ENCODE measurements around the gene SLC16A6.
"Not testable (repeated sequence)": the region's sequence is repeated elsewhere in the genome, so short reads cannot be mapped to it uniquely, and the experiment has no call there.

Gene SLC16A6, protein sequence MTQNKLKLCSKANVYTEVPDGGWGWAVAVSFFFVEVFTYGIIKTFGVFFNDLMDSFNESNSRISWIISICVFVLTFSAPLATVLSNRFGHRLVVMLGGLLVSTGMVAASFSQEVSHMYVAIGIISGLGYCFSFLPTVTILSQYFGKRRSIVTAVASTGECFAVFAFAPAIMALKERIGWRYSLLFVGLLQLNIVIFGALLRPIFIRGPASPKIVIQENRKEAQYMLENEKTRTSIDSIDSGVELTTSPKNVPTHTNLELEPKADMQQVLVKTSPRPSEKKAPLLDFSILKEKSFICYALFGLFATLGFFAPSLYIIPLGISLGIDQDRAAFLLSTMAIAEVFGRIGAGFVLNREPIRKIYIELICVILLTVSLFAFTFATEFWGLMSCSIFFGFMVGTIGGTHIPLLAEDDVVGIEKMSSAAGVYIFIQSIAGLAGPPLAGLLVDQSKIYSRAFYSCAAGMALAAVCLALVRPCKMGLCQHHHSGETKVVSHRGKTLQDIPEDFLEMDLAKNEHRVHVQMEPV

DNA sequence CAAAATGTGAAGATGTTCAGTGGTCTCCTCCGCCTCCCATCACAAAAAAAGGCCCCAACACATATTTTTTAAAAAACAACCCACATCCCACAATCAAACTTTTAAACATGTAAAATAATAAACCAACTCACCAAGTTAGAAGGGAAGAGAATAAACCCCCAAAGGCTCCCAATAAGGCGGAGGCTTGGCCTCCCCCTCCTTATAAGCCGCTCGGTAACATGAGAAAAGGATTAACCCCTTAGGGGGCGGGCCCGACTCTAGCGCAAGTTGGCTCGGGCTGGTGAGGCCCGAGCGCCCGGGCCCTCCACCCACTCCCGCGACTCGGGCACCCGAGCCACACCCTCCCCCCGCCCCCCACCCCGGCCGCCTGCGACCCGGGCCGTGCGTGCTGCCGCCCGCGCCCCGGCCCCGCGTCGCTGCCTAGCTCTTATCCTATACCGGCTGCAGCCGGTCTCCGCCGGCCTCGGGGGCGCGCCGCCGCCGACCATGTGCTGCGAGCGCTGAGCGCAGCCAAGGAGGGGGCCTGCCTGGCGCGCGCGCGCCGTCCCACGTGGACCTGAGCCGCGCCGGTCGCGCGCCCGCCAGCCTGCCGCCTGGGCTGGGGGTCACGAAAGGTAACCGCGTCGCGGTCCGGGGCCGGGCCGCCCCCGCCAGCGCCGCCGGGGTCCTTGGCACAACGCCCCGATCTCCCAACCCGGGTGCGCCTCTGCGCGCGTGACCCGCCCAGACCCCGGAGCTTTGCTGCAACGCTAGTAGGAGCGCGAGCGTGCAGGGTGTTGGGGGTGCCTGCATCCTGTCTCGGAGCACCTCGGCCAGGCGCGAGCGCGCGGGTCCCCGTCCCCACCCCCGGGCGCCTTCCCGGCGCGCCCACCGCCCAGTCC, at the start of gene SLC16A6, which contains the start of gene ARSG:
TSS of gene SLC16A6 (minus strand) at position 173 of the 881 bp plus-strand sequence. CDS start 12,807 bp downstream, outside the sequence.
TSS of gene ARSG (plus strand) at position 541 of the 881 bp plus-strand sequence. CDS start 15,999 bp downstream, outside the sequence.
- peak; percentile 78 for DNase-seq

DNA sequence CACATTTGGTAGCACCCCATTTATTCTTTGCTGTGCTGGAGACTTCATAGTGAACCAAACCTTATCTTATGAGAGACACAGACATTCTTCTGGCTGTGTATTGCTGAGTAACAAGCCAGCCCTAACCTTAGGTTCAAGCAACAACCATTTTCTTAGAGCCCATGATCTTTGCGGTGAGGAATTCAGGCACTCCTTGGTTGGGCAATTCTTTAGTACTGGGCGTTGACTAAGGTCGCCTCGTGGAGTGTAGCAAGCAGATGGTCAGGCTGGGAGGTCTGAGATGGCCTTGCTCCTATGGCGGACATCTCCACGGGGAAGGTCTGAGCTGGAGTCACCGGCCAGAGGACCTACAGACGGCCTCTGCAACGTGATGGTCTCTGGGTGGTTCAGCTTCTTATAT, 43.5 kb upstream of the SLC16A6 start:
- DNase-seq, result no peak

DNA sequence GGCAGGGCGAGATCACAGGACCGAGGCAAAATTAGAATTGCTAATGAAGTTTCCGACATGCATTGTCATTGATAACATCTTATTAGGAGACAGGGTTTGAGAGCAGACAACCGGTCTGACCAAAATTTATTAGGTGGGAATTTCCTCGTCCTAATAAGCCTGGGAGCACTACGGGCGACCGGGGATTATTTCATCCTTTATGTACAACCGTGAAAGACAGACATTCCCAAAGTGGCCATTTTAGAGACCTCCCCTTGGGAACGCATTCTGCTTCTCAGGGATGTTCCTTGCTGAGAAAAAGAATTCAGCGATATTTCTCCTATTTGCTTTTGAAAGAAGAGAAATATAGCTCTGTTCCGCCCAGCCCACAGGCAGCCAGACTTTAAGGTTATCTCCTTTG, 41.0 kb upstream of the SLC16A6 start:
- not testable (repeated sequence) for DNase-seq

DNA sequence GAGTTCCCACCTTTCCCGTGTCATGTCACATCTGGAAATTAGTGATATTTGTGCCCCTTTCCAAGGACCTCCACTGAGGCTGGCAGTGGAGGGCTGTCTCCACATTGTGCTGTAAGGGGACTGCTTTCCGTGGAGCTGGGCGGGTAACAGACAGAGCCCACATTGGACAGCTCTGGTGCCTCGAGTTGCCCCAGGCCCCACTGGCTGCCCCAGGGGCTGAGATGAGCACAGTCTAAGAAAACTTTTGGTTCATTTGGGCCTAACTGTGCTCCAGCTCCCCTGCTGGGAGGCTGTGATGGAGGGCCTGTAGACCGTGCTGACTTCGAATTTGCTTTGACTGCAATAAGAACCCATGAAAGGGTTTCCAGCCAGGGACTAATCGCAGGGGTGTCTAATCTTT, 38.4 kb upstream of the SLC16A6 start:
- no peak for DNase-seq

DNA sequence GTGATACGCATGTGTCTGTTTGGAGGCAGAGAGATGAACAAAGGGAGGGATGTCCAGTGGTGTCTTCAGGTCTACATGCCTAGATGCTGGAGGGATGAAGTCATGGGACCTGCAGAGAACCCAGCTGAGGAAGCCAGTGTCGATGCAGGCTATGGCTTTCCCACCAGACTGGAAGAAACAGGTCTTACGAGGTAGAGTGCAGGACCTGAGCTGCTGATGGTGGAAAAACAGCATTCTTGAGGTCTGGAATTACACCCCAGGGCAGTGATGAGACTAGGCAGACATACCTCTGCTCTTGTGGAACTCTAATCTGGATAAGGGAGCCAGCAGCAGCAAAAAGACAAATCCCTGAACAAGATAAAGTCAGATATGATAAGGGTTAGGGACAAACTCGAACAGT, 37.7 kb upstream of the SLC16A6 start:
- no peak for DNase-seq

DNA sequence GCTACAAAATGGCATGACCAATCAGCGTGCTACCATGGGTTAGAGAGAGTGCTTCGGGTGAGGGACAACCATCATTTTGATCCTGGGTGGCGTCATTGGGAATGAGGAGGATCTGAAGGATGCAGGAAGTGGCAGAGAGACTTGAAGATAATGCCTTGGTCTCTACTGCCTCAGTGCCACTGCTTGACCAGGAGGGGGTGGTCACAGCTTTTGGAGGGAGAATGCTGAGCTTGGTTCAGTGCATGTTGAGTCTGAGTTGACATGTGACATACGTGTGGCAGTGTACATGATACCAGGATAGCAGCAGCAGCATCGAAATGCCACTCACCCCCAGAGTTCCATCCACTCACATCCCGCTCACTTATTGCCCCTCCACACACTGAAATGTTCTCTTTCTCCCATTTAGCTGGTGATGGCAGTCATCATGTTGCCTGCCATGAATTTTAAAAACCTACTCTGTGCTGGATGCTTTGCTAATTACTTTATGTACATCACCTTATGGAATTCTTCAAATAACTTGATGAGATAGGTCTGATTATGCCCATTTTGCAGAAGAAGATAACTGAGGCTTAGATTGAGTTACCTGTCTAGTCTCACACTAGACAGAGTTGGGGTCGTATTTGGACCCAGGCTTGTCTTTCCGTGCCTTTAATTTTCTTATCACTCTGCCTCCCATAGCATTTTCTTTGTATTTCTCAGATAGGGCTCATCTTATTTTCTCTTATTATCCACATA, 37.1 kb upstream of the SLC16A6 start:
- no peak for DNase-seq

DNA sequence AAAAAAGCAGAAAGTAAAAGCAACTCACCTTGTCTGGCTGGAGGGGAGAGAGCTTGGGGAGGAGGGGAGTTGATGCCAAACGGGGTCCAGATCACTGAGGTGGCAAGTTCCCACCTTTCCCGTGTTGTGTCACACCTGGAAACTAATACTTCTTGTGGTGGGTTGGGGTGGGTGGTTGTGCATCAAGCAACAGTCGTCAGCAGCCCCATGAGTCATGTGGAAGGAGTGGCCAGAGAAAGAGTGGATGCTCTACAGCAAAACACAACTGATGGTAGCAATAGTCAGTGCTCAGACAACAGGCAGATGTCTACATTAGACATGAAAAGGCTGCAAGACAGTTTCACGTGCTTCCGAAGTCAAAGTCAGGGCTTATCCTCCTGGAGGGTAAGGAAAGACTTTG, 35.8 kb upstream of the SLC16A6 start:
- no peak for DNase-seq

DNA sequence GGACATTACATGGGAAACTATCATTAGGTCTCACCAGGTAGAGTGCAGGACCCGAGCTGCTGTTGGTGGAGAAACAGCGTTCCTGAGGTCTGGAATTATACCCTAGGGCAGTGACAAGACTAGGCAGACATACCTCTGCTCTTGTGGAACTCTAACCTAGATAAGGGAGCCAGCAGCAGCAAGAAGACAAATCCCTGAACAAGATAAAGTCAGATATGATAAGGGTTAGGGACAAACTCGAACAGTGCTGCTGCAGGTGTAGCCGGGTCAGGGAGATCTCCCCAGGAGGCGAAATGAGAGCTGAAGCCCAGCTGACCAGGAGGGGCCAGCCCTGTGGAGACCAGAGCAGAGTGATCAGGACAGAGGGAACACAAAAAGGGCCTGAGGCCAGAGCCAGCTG, 35.0 kb upstream of the SLC16A6 start:
- DNase-seq, result no peak

DNA sequence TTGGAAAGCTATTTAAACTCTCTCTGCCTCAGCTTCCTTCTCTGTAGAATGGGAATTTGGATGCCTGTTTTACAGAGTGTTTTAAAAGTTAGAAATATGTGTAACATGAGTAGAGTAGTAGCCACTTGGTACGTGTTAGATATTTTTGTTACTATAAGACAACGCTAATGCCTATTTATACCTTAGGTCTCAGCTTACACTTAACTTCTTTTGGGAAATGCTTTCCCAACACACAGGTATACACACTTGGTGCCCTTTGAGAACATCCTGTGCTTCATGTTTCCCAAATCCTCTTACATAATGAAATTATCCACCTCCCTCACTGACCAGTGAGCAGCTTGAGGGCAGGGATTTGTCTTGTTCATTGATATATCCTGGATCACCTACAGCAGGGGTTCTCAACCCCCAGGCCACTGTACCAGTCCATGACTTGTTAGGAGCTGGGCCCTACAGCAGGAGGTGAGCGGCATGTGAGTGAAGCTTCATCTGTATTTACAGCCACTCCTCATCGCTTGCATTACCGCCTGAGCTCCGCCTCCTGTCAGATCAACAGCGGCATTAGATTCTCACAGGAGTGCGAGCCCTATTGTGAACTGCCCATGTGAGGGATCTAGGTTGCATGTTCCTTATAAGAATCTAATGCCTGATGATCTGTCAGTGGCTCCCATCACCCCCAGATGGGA, 33.9 kb upstream of the SLC16A6 start:
- DNase-seq, result no peak

DNA sequence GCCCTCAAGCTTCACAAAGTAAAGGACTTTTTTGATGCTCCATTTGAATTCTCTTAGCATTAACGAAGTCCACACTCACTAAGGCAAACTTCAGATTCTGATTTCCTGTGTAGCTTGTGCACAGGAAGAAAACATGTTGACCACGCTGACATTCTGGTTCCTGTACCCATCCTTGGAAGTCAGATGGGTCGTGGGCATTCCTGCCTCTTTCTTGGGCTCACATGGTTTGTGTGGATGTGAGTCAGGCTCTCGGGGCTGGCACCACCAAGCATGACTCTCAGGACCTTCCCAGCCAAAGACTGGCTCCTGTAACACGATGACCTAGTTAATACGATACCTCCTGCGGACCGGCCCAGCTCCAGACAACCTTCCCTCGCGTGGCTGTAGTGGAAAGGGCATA, 33.2 kb upstream of the SLC16A6 start:
- DNase-seq, result no peak

DNA sequence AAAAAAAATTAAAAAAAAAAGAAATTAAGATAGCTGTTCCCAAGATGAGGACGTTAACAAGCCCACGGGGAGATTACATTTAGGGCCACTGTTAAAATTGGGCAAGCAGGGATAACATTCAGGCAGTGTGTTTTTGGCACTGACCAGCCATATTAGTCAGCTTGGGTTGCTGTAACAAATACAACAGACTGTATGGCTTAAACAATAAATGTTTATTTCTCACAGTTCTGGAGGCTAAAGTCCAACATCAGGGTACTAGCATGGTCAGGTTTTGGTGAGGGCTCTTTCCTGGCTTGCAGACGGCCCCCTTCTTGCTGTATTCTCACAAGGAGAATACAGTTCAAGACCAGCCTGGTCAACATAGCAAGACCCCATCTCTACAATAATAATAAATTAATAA, 31.7 kb upstream of the SLC16A6 start:
- no peak for DNase-seq

DNA sequence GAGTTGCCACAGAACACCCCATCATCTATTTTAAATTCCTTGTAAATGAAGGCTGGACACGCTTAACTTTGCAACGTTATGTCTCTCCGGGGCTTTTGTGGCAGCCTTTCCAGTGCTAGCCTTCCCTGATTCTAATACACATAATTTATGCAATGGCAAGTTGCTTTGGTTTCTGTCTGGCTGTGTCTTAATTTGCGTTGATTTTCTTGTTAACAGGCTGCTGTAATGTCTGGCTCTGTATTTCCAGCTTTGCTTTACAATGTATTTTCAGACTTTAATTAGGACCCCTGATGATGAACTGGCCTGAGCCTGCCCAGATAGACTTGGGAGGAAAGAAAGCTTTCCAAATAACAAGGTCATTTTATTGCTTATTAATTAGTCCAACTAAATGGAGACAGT, 30.6 kb upstream of the SLC16A6 start:
- no peak for DNase-seq

DNA sequence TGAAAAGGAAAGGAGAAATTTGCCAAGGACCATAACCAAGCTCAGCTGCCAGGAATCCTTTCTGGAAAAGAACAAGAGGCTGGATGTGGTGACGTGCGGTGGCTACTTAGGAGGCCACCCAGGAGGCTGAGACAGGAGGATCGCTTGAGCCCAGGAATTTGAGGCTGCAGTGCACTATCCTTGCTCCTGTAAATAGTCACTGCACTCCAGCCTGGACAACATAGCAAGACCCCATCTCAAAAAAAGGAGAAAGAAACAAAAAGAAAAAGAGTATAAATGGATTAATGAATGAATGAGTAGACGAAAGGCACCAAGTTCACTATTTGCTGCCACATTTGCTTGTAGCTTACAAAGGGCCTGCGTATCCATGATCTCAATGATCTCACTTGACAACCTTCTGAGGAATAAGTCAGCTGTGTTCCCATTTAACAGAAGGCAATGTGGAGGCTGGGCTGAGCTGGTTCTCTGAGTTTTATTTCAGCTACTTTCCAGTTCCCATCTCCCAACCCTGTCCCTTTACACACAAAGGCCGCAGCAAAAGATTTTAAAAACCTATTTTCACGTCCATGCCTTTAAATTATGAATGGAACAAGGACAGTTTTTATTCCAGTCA, 30.1 kb upstream of the SLC16A6 start:
- DNase-seq, result no peak

DNA sequence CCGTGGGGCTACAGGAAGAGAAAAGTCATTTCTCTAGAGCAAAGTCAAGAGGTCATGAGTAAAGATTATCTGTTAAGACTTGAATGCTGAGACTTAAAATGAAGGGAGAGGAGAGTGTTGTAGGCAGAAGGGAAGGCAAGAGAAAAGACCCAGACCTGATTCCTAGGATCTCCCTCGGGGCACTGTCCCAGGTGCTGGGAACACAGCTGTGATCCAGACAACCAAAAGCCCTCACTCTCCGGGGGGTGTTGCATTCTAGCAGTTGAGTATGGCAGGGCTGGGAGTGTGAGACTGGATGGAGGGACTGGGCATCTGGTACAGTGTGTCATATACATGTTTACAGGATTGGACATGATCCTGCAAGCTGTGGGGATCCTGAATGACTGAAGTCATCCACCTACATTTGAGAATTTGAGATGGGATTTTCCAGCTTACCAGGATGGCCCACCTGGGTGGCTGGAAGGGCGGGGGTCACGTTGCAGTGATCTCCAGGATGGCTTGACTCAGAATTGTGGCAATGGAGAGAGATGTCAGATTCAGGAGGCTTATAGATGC, 29.5 kb upstream of the SLC16A6 start:
- no peak for DNase-seq

DNA sequence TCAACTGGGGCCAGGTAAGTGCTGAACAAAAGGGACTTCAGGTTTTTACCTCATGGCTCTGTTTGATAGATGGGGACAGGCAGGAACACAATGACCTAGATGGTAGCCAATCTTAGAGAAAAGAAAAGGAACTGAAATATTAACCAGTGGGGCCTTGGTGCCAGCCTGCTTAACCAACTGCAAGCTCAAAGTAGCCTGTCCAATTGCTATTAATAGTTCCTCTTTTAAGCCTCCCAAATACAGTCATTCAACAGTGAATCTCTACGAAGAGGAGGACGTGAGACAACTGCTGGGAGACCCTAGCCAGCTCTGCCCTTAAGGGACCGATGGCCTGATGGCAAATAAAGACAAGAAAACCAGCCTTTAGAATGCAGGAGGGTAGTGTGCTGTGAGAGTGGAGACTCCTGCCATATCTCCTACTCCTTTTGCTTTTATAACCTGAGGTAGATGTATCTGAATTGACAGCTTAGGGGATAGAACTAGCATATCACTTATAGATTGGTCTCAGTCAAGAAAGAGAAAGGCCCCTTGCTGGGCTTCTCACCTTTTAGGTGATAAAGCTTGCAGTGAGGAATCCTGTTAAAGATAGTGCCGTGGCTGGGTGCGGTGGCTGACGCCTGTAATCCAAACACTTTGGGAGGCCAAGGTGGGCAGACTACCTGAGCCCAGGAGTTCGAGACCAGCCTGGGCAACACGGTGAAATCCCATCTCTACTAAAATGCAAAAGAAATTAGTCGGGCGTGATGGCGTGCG, 28.7 kb upstream of the SLC16A6 start:
- no peak for DNase-seq

DNA sequence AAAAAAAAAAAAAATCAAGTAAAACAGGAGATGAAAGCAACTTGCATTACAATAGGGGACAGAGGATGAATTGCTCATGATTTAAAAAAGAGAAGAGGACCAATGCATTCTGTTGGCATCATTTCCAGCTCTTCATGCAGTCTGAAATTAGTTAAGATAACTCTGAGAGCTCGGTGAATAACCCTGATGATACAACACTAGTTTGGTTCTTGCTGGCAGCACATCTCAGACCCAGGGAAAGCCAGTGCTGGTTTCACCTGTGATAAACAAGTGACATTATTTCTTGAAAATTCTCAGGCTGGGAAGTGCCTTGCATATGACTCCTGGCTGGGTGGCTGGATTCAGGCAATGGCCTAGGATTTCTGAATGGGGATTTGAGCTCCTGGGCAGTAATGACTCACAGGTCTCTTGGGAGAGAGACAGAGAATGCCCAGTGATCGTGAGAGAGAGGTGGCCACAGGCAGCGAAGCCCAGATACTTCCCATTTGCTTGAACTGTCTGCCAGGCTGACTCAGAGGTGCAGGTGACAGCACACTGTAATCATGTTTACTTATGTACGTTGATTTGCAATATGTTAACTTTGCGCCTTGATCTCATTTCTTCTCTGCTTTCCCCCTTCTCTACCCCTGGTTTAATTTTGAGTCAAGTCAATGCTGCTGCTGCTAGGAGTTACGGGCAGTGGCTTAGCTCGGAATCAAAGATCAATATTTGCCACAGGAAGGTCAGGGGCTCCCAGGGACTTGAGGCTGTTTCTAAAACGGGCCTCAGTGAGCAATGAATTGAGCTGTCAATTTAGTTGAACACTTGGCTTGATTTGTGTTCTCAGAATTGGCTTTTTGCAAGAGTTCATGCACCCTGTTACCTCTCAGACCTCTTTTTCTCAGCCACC, 27.4 kb upstream of the SLC16A6 start:
- no peak for DNase-seq

DNA sequence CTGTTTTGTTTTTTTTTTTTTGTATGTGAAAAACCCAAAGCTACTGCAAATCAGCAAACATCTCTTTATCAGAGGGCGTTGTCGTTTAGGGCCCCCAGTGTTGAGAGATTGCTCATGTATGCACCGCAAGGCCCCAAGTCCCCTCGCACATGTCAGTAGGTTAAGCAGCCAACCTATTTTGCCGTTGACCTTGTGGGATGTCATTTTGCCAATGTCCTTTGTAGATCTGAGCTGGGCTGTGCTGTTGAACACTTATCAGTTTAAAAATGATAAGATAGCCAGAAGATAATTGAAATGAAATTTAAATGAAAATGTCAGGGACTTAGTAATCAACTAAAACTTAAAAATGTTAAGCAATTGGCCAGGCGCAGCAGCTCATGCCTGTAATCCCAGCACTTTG, 26.5 kb upstream of the SLC16A6 start:
- no peak for DNase-seq

DNA sequence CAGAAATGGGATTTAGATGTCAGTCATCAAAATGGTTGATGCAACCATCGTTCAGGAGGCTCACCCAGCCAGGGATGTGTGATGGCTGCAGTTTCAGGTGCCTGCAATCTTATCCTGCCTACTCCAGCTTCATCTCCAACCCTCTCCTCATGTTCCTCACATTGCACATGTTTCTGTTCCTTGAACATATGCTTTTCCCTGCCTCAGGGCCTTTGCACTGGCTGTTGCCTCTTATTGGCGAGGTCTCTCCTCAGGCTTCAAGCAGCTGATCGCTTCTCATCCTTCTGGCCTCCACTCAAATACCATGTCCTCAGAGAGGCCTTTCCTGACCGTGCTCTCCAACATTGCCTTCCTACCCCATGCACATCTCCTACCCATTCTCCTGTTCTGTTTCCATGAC, 25.0 kb upstream of the SLC16A6 start:
- no peak for DNase-seq

DNA sequence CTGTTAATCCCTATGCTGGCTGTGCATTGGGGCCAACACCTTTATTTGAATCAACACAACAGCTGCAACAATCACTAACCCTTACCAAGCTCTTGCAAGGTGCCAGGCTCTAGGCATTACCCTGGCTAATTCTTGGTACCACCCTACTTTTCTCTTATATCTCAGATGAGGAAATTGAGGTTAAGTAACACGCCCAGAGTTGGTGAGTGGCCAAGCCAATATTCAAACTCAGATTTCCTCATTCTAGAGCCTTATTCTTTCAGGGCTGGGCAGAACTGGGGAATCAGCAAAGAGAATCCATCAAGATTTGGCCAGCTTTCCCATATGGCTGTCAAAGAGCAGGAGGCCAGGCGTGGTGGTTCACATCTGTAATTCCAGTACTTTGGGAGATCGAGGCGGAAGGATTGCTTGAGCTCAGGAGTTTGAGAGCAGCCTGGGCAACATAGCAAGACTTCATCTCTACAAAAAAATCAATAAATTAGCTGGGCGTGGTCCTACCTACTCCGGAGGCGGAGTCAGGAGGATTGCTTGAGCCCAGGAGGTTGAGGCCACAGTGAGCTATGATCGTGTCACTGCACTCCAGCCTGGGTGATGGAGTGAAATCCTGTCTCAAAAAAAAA, 24.1 kb upstream of the SLC16A6 start:
- DNase-seq, result no peak
